ENCODE data around the gene RFPL2. TPM values are rescaled to one million over a fixed set of nuclear protein-coding genes. Genes with fewer than 3 reads are reported as not detected.
"Not testable (repeated sequence)": the region's sequence is repeated elsewhere in the genome, so short reads cannot be mapped to it uniquely, and the experiment has no call there.

RFPL2 gene
- total RNA-seq, 2 experiments from 2014 or later, result 0.16 to 0.41 TPM

DNA sequence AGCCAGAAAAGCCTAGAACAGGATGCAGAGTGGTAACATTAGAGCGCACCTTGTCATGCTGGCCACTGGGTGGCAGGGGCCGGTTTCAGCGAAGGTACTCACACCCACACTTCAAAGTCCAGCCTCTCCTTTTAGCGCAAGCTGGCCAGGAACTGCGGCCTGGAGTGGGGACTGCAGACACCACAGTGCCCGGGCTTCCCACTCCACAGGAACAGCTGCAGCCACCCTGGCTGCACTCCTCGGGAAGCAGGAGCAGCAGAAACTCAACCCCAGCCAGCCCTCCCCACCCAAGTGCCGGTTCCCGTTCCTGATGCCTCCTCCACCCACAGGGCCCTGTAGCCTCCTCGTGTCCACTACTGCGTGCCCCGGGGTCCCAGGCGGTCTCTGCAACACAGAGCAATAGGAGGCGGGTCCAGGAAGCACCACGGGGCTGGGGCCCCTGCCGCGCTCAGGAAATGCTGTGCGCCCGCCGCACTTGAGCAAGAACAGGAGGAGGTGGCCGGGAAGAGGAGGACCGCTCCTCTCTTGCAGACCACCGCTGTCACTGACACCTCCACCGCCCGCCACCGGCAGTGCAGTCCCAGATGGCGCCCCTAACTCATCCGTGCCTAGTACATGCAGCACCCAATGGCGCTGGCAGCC is 2.2 kb downstream of the RFPL2 start:
- CTCF ChIA-PET, result interaction anchor here (0.6 to 2.4 kb wide), 16 partner anchors 8 to 273 kb away, joined by 3 to 9 read pairs (median 4); no protein-coding TSS in a partner anchor
- Mint-ChIP-seq H3K27ac (no peak overlapping the region), H3K36me3 (no peaks in the 10 kb centered on the region), H3K4me3 (peak overlapping the region; percentile 57), H3K27me3 (peaks cover 21% of the 10 kb centered on the region), H3K4me1 (peaks cover 58% of the 10 kb centered on the region), H3K9me3 (ENCODE audit: low read depth) (no peaks in the 10 kb centered on the region)
- peak; percentile 58 for ATAC-seq
- DNase-seq, result peak; percentile 62

DNA sequence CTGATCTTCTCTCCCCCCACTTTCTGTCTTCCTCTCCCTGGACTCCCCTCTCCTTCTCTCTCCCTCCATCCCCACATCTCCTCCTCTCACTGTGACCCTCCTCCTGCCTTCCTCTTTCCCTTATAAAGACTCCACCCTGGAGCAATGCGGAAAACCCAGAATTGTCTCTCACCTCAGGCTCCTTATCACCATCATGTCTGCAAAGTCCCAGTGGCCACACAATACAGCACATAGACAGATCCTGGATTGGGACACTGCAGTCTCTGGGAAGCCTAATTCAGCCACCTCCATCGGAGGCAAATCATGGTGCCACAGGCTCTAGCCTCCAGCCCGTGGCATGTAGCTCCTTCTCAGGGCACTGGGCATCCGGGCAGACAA is 2.7 kb downstream of the RFPL2 start:
- Mint-ChIP-seq H3K4me3 (peak overlapping the region; percentile 57), H3K4me1 (peaks cover 58% of the 10 kb centered on the region)

DNA sequence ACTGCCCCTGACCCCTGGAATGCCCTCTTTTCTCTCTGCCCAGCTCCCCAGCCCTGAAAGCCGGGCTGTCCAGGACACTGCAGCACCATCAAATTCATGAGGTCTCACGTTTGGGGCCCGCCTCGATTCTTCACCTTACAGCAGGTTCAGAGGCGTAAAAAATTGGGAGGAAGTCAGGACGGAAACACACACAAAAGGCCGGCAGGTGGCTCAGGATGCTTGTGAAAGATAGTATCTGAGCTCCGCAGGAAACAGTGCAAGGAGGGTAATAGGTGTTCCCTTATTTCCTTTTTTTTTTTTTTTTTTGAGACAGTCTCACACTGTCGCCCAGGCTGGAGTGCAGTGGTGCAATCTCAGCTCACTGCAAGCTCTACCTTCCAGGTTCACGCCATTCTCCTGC is 4.1 kb downstream of the RFPL2 start:
- H3K27ac Mint-ChIP-seq, result peak overlapping the region; percentile 53
- H3K9me3 Mint-ChIP-seq (ENCODE audit: low read depth), result no peaks in the 10 kb centered on the region
- H3K4me3 Mint-ChIP-seq, result no peak overlapping the region
- CTCF ChIA-PET, result interaction anchor here (1.1 to 2.4 kb wide), 3 partner anchors 10 to 61 kb away, joined by 3 to 9 read pairs (median 3); no protein-coding TSS in a partner anchor
- H3K4me1 Mint-ChIP-seq, result peaks cover 45% of the 10 kb centered on the region
- ATAC-seq (no peak), DNase-seq (no peak)
- H3K36me3 Mint-ChIP-seq, result no peaks in the 10 kb centered on the region
- H3K27me3 Mint-ChIP-seq, result peaks cover 31% of the 10 kb centered on the region

More for the DNA sequence above, 2.7 kb downstream of the RFPL2 start:
- ATAC-seq, result no peak
- Mint-ChIP-seq H3K27ac (no peak overlapping the region), H3K9me3 (ENCODE audit: low read depth) (no peaks in the 10 kb centered on the region), H3K27me3 (peaks cover 23% of the 10 kb centered on the region), H3K36me3 (no peaks in the 10 kb centered on the region)
- DNase-seq, result no peak
- CTCF ChIA-PET, result interaction anchor here (0.6 to 2.4 kb wide), 17 partner anchors 9 to 273 kb away, joined by 3 to 9 read pairs (median 4); no protein-coding TSS in a partner anchor

DNA sequence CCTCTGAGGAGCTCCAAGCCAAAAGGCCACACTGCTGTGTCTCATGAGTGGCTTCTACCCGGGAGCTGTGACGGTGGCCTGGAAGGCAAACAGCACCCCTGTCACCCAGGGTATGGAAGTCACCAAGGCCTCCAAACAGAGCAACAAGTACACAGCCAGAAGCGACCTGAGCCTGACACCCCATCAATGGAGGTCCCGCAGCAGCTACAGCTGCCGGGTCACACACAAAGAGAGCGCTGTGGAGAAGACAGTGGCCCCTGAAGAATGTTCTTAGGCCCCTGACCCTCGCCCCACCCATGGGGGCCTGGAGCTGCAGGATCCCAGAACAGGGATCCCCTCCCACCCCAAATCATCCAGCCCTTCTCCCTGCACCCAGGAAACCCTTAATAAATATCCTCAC is 4.9 kb downstream of the RFPL2 start:
- Mint-ChIP-seq H3K36me3 (no peaks in the 10 kb centered on the region), H3K4me3 (no peak overlapping the region), H3K27me3 (peaks cover 34% of the 10 kb centered on the region), H3K9me3 (ENCODE audit: low read depth) (no peaks in the 10 kb centered on the region), H3K4me1 (peaks cover 40% of the 10 kb centered on the region), H3K27ac (no peak overlapping the region)
- DNase-seq, result no peak
- no peak for ATAC-seq
- CTCF ChIA-PET, result interaction anchor here (0.9 kb wide), 1 partner anchor 229 kb away, joined by 4 read pairs; no protein-coding TSS in a partner anchor

DNA sequence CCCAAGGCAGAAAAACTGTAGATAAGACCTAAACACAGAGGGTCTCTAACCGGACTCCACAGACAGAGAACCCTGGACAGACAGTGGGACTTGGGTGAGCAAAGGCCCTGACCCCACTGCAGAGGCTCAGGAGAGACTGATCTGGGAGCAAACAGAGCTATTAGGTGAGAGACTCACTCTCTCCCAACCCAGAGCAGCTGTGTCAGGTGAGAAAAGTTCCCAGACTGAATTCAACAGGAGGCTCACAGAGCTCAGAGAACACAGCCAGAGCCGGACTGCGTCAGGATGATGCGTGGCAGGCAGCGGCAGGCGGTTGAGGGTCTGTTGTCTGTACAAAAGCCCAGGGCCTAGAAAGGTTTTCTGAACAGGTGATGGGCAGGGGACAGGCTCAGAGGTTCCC is 5.5 kb downstream of the RFPL2 start:
- H3K36me3 Mint-ChIP-seq, result no peaks in the 10 kb centered on the region
- DNase-seq (no peak), ATAC-seq (no peak)
- H3K27me3 Mint-ChIP-seq, result peaks cover 31% of the 10 kb centered on the region
- peaks cover 34% of the 10 kb centered on the region for H3K4me1 Mint-ChIP-seq
- CTCF ChIA-PET, result interaction anchor here (0.9 to 1.0 kb wide), 2 partner anchors 229 to 250 kb away, joined by 3 to 4 read pairs; no protein-coding TSS in a partner anchor
- no peak overlapping the region for H3K27ac Mint-ChIP-seq
- H3K4me3 Mint-ChIP-seq, result no peak overlapping the region
- H3K9me3 Mint-ChIP-seq (ENCODE audit: low read depth), result no peaks in the 10 kb centered on the region

DNA sequence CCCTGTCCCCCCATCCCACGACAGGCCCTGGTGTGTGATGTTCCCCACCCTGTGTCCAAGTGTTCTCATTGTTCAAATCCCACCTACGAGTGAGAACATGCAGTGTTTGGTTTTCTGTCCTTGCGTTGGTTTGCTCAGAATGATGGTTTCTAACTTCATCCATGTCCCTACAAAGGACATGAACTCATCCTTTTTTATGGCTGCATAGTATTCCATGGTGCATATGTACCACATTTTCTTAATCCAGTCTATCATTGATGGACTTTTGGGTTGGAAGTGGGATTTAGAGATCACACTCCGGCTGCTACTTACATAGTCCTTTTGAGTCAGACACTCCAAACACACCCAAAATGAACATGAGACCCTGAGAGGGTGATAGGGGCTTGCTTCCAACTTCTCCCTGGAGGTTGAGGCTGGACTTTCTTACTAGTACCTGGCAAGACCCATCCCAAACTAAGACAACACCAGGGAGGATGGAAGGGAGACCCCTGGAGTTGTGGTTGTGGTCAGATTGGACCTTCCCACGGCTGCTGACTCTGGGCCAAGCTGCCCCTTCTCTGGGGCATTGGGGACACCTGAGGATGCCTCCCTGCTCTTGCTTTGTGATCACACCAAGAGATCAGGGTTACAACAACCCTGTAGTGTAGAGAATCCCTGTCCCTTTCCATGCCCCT is 7.2 kb downstream of the RFPL2 start:
- Mint-ChIP-seq H3K27me3 (peaks cover 24% of the 10 kb centered on the region), H3K4me1 (peaks cover 20% of the 10 kb centered on the region)
- H3K4me3 Mint-ChIP-seq; H3K27ac Mint-ChIP-seq; ATAC-seq; H3K36me3 Mint-ChIP-seq; H3K9me3 Mint-ChIP-seq (ENCODE audit: low read depth); DNase-seq; CTCF ChIA-PET: not testable (repeated sequence)

DNA sequence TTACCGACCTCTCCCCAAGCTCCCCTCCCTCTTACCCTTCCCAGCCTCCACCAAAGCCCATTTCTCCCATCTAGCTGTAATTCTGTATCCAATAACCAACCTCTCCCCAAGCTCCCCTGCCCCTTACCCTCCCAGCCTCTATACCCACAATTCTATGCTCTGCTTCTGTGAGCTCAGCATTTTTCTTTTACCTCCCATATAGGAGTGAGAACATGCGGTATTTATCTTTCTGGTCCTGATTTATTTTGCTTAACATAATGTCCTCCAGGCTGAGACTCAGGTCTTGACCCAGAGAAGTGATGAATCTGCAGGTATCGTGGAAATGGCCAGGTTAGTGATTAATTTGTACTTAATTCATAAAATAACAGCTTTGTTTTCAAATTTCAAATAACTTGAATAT is 9.0 kb downstream of the RFPL2 start:
- H3K4me3 Mint-ChIP-seq; ATAC-seq; H3K9me3 Mint-ChIP-seq (ENCODE audit: low read depth); H3K4me1 Mint-ChIP-seq; H3K27ac Mint-ChIP-seq; CTCF ChIA-PET; H3K36me3 Mint-ChIP-seq; DNase-seq: not testable (repeated sequence)
- peaks cover 35% of the 10 kb centered on the region for H3K27me3 Mint-ChIP-seq

DNA sequence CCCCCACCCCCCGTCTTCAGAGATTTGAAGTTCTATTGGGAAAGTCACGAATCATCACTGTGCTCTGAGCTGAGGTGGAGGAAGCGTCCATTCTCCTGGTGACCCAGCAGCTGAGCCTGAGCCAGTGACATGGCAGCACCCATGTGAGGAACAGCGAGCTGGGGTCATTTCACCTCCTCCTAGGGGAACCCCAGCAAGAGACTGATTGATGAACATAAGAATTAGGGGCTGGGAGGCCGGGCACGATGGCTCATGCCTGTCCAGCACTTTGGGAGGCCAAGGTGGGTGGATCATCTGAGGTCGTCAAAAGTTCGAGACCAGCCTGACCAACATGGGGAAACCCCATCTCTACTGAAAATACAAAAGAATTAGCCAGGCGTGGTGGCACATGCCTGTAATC is 11.5 kb downstream of the RFPL2 start:
- DNase-seq; ATAC-seq; H3K4me1 Mint-ChIP-seq; H3K9me3 Mint-ChIP-seq (ENCODE audit: low read depth); H3K4me3 Mint-ChIP-seq; CTCF ChIA-PET; H3K36me3 Mint-ChIP-seq; H3K27ac Mint-ChIP-seq: not testable (repeated sequence)
- H3K27me3 Mint-ChIP-seq, result peaks cover 41% of the 10 kb centered on the region

DNA sequence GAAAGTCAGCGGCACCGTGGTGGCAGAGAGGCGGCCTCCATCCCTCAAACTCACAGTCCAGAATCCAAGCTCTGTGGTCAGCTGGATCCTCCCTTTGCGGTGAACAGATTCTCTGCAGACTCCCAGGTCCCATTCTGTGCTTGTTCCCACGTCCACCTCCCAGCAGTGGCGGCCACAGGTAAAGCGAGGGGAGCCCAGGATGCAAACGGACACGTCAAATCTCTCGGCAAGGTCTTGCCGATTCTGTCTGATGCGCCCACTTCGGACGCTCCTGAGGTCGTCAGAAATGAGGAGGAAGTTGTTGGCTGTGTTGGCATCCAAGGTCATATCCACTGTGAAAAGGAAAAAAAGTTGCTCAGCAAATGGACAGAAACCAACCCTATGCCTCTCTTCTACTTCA is 13.9 kb downstream of the RFPL2 start:
- DNase-seq; ATAC-seq; H3K27ac Mint-ChIP-seq; H3K4me1 Mint-ChIP-seq; CTCF ChIA-PET; H3K36me3 Mint-ChIP-seq; H3K4me3 Mint-ChIP-seq; H3K9me3 Mint-ChIP-seq (ENCODE audit: low read depth): not testable (repeated sequence)
- H3K27me3 Mint-ChIP-seq, result peaks cover 38% of the 10 kb centered on the region

DNA sequence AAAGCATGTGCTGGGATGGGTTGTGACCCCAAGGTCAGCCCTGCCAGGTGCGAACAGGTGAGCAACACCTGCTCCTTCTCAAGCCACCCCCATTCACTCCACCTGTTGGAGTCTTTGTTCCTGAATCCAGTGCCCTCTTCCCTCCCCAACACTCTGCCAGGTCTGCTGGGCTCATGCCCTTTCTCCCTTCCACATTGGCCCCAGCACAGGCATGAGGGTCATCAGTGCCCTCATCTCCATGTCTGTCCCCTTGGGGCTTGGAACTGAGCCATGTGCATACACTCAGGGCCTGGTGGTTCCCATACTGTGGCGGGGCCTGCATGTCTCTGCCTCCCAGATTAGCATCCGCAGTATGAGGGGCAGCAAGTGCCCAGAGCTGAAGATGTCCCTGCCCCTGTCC is 19.1 kb downstream of the RFPL2 start:
- DNase-seq (no peak), ATAC-seq (no peak)
- Mint-ChIP-seq H3K27ac (no peak overlapping the region), H3K9me3 (ENCODE audit: low read depth) (no peaks in the 10 kb centered on the region), H3K4me1 (no peaks in the 10 kb centered on the region), H3K36me3 (no peaks in the 10 kb centered on the region), H3K4me3 (no peak overlapping the region), H3K27me3 (peaks cover 16% of the 10 kb centered on the region)
- CTCF ChIA-PET, result no interaction called here

DNA sequence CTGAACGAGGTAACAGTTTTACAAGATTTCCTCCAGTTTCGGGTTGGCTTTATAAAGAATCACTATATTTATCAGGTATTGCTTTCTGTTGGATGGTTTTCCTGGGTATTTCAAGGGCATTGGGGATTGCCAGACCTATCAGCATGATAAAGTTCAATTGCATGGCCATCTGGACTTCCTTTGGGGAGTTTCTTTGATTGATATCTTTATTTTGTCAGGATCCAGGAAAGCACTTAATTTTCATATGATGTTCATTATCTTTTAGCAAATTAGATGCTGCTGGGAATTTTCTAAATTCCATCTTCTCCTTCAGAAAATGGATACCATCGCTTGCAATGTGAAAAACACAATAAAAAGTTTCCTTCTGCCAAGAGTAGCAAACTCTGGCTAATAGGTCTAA is 21.2 kb downstream of the RFPL2 start:
- CTCF ChIA-PET, result no interaction called here
- Mint-ChIP-seq H3K4me3 (no peak overlapping the region), H3K4me1 (no peaks in the 10 kb centered on the region)

DNA sequence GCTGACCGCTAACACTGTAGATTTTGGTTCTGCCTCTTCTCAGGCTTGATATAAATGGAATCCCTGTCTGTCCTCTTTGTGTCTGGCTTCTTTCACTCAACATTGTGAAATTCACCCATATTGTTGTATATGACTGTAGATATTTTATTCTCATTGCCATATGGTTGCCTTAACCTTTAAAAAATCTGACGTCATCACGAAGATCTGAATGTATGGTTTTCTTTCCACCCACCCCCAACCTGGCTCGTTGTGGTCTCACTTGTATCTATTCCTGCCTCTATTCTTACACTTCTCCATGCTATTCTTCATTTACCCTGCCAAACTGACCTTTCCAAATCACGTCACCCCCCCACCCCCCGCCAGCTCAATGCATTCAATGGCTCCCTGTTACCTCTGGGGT is 23.8 kb downstream of the RFPL2 start:
- ATAC-seq (no peak), DNase-seq (no peak)
- H3K4me3 Mint-ChIP-seq, result no peak overlapping the region
- no peaks in the 10 kb centered on the region for H3K36me3 Mint-ChIP-seq
- H3K9me3 Mint-ChIP-seq (ENCODE audit: low read depth), result no peaks in the 10 kb centered on the region
- no peak overlapping the region for H3K27ac Mint-ChIP-seq
- H3K27me3 Mint-ChIP-seq, result peaks cover 28% of the 10 kb centered on the region
- CTCF ChIA-PET, result no interaction called here
- H3K4me1 Mint-ChIP-seq, result no peaks in the 10 kb centered on the region

More for the DNA sequence above, 21.2 kb downstream of the RFPL2 start:
- DNase-seq, result no peak
- no peaks in the 10 kb centered on the region for H3K36me3 Mint-ChIP-seq
- no peak overlapping the region for H3K27ac Mint-ChIP-seq
- no peak for ATAC-seq
- peaks cover 18% of the 10 kb centered on the region for H3K27me3 Mint-ChIP-seq
- H3K9me3 Mint-ChIP-seq (ENCODE audit: low read depth), result no peaks in the 10 kb centered on the region

DNA sequence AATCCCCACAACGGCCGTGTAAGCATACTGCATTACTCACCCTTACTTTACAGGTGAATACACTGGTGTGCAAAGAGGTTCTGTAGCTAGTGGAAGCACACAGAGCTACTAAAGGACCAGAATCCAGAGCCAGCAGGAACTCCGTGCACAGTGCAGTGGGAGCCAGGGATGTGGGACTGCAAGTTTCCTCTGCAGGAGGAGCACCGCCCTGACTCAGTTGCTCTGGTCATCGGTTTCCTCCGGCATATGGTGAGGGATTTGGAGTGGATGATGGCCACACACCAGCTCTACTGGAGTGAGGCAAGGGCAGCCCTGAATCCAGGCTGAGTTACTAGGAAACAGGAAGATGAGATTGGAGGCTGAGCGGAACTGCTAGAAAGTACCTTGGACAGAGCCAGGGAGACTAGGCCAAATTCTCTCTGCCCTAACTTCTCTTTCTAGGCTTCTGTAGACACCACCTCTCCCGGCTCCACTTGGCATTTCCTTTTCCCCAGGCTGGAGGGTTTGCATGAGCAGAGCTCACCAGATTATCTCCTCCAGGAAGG is 27.6 kb downstream of the RFPL2 start:
- Mint-ChIP-seq H3K36me3 (no peaks in the 10 kb centered on the region), H3K9me3 (ENCODE audit: low read depth) (no peaks in the 10 kb centered on the region), H3K4me3 (no peak overlapping the region), H3K4me1 (no peaks in the 10 kb centered on the region), H3K27ac (no peak overlapping the region), H3K27me3 (peaks cover 40% of the 10 kb centered on the region)
- no peak for ATAC-seq
- CTCF ChIA-PET, result no interaction called here
- DNase-seq, result no peak
